Hematopoietic multipotent progenitor cell treated with erythropoietin and hydrocortisone succinate and interleukin-3 and kit ligand, for 6 days (in vitro differentiated cells): ENCODE data around the gene TMEM163.
"Not testable (repeated sequence)": the region's sequence is repeated elsewhere in the genome, so short reads cannot be mapped to it uniquely, and the experiment has no call there.

Experiments
- DNase-seq: peaks from one replicate; pipeline ENCODE4 v3.0.0-alpha.2; 2015

The TMEM163 gene

DNA sequence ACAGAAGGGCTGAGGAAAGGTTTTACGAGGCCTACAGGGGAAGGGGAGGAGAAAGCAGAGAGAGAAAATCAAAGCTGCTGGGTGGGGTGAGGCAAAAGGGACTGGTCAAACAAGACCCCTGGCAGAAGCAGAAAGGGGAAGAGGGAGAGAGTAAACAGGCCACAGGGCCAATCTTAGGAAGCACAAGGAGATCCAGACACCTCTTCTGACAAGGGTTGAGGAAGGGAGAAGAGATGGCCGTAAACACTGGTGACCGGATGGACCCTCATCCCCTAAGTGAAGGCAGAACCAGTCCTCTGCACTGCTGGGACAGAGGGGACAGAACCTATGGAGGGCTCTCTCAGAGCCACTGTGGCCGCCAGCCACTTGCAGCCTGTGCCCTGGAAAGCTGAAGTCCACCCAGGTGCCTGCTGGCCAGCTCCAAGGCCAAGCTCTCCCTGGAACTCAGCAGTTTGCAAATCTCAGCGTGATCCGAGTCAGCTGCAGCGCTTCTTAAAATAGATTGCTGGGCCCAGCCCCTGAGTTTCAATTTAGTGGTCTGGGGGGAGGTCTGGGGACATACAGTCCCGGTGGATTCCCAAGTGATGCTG is 108.8 kb downstream of the TMEM163 start:
- no peak for DNase-seq

- no peak for DNase-seq
Observed at GRCh38 chr2:134603966-134604365, 114.8 kb downstream of the TMEM163 start.

GRCh38 chr2:134602666-134603065 is 116.1 kb downstream of the TMEM163 start:
- DNase-seq = no peak

GRCh38 chr2:134601264-134601663 is 117.5 kb downstream of the TMEM163 start:
- no peak for DNase-seq

DNA sequence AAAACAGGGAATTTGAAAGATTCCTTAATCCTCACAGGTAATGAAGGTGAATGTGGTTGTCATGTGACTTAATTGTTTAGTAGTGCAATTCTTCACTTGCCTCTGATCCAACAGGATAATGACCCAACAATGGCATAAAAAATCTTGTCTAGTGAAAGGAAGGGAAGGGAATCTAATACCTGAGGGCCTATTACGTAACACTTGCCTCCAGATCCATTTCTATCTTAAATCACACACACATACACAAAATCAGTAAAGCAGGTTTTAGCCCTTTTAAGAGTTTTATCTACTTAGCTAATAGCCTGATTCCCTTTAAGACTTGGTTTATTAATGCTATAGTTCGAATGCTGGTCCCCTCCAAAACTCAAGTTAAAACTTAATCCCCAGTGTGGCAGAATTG is 118.6 kb downstream of the TMEM163 start:
- DNase-seq = no peak

- DNase-seq = no peak
Observed at GRCh38 chr2:134599236-134599635, 119.6 kb downstream of the TMEM163 start.

- DNase-seq = no peak
Observed at GRCh38 chr2:134594399-134594798, 124.4 kb downstream of the TMEM163 start.

- DNase-seq = no peak
Observed at GRCh38 chr2:134593519-134593918, 125.3 kb downstream of the TMEM163 start.

- DNase-seq = no peak
Observed at GRCh38 chr2:134592377-134592776, 126.4 kb downstream of the TMEM163 start.

- no peak for DNase-seq
Observed at GRCh38 chr2:134591526-134591925, 127.3 kb downstream of the TMEM163 start.

DNA sequence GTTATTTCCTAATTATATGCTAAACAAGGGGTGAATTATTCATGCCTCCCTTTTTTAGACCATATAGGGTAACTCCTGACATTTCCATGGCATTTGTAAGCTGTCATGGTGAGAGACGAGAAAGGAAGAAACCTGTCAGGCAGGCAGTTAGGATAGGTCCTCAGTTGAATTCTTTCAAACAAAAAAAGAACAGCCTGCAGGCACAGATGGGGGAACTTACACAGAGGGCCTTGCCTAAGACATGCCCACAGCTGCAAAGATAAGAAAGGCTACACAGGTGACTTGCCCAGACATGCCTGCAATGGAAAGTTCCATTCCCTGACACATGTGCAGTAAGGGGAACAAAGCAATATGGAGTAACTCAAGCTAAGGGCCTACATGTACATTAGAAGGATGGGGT is 128.1 kb downstream of the TMEM163 start:
- DNase-seq = no peak

DNA sequence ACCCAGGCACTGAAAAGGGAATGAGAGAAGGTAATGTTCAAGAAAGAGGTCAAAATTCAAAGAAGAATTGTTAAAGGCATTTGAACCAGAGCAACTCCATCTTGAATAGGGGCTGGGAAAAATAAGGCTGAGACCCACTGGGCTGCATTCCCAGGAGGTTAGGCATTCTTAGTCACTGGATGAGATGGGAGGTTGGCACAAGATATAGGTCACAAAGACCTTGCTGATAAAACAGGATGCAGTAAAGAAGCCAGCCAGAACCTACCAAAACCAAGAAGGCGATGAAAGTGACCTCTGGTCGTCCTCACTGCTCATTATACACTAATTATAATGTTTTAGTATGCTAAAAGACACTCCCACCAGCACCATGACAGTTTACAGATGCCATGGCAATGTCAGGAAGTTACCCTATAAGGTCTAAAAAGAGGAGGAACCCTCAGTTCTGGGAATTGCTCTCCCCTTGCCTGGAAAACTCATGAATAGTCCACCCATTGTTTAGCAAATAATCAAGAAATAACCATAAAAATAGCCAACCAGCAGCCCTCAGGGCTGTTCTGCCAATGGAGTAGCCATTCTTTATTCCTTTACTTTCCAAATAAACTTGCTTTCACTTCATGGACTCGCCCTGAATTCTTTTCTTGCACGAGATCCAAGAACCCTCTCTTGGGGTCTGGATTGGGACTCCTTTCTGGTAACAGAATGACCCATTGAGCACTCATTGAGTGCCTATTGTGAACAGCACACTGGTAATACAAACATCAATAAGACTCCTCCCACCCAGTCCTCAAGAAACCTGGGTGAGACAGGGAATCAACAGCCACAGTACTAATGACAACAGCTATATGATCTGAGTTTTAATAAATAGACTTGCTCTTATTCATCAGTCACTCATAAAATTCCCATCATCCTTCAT is 129.4 kb downstream of the TMEM163 start:
- DNase-seq = not testable (repeated sequence)

- no peak for DNase-seq
Observed at GRCh38 chr2:134588556-134588955, 130.2 kb downstream of the TMEM163 start.

GRCh38 chr2:134586326-134586965 is 132.4 kb downstream of the TMEM163 start:
- DNase-seq = no peak

GRCh38 chr2:134583997-134584520 is 134.7 kb downstream of the TMEM163 start:
- DNase-seq = no peak

- no peak for DNase-seq
Observed at GRCh38 chr2:134583462-134583861, 135.3 kb downstream of the TMEM163 start.

DNA sequence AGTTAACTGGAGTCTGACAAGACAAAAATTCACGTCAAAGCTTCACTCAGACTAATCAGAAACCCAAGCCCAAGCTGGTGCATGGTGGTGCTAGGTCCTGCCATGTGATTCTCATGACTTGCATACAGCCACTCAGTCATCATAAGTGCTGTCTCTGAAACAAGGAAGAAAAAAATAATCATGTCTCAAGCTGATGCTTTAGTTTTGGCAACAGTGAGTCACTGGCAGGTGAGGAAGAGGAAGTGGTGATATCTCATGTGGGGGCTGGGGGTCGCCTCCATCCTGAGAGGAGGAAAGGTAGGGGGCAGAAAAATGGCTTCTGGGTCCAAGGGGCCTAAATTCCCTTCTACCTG is 136.3 kb downstream of the TMEM163 start:
- DNase-seq = no peak

GRCh38 chr2:134581877-134582546 is 136.8 kb downstream of the TMEM163 start:
- DNase-seq = no peak

DNA sequence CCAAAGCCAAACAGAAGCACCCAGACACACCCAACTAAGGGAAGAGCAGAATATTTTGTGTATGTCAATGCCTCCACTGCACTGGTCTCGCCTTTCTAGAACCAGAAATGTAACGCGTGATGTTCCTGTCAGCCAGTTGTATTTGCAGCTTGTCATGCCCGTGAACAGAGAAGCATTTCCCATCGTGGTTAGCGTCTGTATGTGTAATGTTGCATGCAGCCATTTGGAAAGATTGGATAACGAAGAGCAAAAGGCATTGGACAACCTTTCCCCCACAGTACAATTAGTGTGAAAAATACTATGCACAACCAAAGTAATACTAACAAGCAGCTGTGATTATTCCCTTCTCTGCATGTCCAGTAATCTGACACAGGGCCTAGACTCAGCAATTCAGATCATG is 140.5 kb downstream of the TMEM163 start:
- DNase-seq = no peak

GRCh38 chr2:134576478-134576877 is 142.3 kb downstream of the TMEM163 start:
- DNase-seq = no peak

DNA sequence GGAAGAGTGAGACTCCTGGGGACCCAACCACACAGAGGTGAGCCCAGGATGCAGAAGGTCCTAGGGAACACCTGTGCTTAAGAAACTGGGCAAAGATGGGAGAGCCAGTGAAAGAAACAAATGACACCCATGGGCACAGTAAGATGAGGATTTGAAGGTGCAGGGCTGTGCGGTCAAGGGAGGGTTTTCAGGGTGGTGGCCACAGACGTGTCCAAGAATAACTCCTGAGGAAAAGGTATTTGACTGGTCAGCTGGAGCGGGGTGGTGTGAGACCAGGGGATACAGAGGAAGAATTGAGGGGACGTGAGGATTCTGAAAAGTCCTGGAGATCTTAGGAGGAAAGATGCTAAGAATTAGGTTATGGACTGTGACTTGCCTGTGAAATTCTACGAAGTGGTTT is 142.9 kb downstream of the TMEM163 start:
- DNase-seq = no peak

DNA sequence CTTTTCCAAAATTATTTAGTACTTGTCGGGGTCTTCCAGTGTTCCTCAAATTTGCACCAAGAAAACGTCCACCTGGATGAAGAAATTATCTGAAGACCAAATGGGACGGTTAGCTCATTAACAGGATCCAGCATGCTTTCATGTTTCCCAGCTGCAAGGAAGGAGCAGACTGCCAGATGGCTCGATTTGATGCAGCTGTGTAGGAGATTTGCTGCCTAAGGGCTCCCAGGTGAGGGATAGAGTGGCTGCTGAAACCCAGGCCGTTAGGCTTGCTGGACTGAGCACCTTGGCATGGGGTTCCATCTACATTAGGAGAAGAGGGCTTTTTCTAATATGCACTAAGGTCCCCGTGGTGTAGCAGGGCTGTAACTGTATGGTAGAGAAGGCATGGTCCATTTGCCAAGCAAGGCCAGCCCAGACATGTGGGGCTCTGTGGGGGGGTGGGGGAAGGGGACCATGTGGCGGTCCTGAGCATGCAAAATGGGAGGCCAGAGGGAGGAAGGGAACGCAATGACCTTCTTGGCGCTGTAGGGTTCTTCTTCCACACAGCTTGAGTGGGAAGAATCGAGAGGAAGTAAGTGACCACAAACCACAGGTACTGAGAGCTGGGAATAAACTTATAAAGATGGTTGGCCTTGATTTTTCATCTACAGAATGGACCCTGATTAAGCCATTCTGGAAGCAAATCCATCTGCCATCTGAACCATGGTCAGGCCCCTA is 144.0 kb downstream of the TMEM163 start:
- no peak for DNase-seq

DNA sequence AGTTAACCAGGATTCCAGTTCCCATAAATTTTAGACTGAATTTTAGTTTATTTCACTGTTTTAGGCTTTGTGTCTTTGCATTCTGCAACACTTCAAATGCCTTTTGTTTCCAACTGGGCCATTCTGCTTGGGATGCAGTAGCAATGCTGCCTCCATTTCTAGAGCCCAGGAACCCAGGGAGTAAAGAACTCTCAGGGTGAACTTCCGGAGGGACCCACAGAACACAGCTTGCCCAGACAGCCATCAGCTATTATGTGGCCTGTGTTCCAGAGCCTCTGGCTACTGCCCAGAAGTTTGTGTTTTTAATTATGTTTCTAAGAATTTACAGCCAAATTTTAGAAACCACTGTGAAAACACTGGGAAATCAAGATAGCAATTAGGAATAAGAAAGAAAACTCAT is 145.1 kb downstream of the TMEM163 start:
- no peak for DNase-seq
